ENCODE data around the gene SYNDIG1. TPM values are rescaled to one million over a fixed set of nuclear protein-coding genes. Genes with fewer than 3 reads are reported as not detected.

Gene SYNDIG1
- total RNA-seq, 1 donor from 2014 or later, result 5.7 TPM

DNA sequence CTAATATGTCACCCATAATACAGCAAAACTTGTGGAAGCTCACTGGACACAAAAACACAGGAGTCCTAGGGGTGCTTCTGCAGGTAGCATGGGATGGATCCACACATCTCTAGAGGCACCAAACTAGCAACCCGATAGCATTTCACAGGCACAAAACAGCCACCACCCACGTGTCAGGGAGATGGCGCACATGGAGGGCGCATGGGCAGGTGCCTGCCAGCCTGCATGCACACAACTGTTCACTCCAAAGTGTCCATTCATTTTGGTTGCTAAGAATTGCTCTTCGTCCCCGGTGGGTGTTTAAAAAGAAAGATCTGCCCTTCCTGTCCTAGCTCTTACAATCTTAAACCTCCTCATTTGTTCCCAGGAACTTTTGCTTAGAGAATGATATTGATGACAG lies 171.3 kb downstream of the SYNDIG1 start:
- no peak overlapping the region for H3K4me3 Mint-ChIP-seq (ENCODE audit: unreplicated experiment)
- H3K9me3 Mint-ChIP-seq (ENCODE audit: unreplicated experiment), result peaks cover 6% of the 10 kb centered on the region
- Histone ChIP-seq H3K79me2 (ENCODE audit: insufficient read depth, low read length) (no peaks in the 10 kb centered on the region), H3K27ac (ENCODE audit: low read depth, low read length) (no peak overlapping the region), H3K9ac (ENCODE audit: low read length) (no peak overlapping the region), H3K27me3 (ENCODE audit: insufficient read depth, low read length) (no peaks in the 10 kb centered on the region), H3K36me3 (ENCODE audit: insufficient read depth, low read length) (no peaks in the 10 kb centered on the region), H4K20me1 (ENCODE audit: insufficient read depth, low read length) (no peaks in the 10 kb centered on the region), H3K4me3 (ENCODE audit: insufficient read depth, low read depth, low read length) (no peak overlapping the region), H3K9me3 (ENCODE audit: insufficient read depth, low read depth, low read length) (no peaks in the 10 kb centered on the region), H3K4me2 (ENCODE audit: low read length) (no peak overlapping the region), H2AFZ (ENCODE audit: low read depth, low read length) (no peak overlapping the region), H3K4me1 (ENCODE audit: insufficient read depth, low read length) (no peaks in the 10 kb centered on the region)
- no peak for DNase-seq (ENCODE audit: low read depth)
- no peak for FAIRE-seq
- peaks cover 1% of the 10 kb centered on the region for H3K27me3 Mint-ChIP-seq (ENCODE audit: low read depth, unreplicated experiment)
- H3K36me3 Mint-ChIP-seq (ENCODE audit: low read depth, unreplicated experiment), result peaks cover 3% of the 10 kb centered on the region
- no peak overlapping the region for H3K27ac Mint-ChIP-seq (ENCODE audit: unreplicated experiment)
- peaks cover 3% of the 10 kb centered on the region for H3K4me1 Mint-ChIP-seq (ENCODE audit: low read depth, unreplicated experiment)
- TF ChIP-seq, protein P1, sequence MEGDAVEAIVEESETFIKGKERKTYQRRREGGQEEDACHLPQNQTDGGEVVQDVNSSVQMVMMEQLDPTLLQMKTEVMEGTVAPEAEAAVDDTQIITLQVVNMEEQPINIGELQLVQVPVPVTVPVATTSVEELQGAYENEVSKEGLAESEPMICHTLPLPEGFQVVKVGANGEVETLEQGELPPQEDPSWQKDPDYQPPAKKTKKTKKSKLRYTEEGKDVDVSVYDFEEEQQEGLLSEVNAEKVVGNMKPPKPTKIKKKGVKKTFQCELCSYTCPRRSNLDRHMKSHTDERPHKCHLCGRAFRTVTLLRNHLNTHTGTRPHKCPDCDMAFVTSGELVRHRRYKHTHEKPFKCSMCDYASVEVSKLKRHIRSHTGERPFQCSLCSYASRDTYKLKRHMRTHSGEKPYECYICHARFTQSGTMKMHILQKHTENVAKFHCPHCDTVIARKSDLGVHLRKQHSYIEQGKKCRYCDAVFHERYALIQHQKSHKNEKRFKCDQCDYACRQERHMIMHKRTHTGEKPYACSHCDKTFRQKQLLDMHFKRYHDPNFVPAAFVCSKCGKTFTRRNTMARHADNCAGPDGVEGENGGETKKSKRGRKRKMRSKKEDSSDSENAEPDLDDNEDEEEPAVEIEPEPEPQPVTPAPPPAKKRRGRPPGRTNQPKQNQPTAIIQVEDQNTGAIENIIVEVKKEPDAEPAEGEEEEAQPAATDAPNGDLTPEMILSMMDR (IDR thresholded peaks at IDR 0.05; ENCODE audit: insufficient read depth, low read depth, low read length), result no peak
- no peak for TF ChIP-seq EZH2 (IDR thresholded peaks at IDR 0.05; ENCODE audit: insufficient read depth, low read length)

- no peaks in the 10 kb centered on the region for H3K36me3 ChIP-seq (ENCODE audit: insufficient read depth, low read length)
- H3K9ac ChIP-seq (ENCODE audit: low read length), result no peak overlapping the region
- peaks cover 6% of the 10 kb centered on the region for H3K36me3 Mint-ChIP-seq (ENCODE audit: low read depth, unreplicated experiment)
- H3K4me3 Mint-ChIP-seq (ENCODE audit: unreplicated experiment), result no peak overlapping the region
- FAIRE-seq (no peak), DNase-seq (ENCODE audit: low read depth) (no peak)
- no peak overlapping the region for H3K27ac Mint-ChIP-seq (ENCODE audit: unreplicated experiment)
- no peak overlapping the region for H3K27ac ChIP-seq (ENCODE audit: low read depth, low read length)
- no peaks in the 10 kb centered on the region for H3K27me3 ChIP-seq (ENCODE audit: insufficient read depth, low read length)
- TF ChIP-seq EZH2 (IDR thresholded peaks at IDR 0.05; ENCODE audit: insufficient read depth, low read length), result no peak
- TF ChIP-seq, protein P1 (IDR thresholded peaks at IDR 0.05; ENCODE audit: insufficient read depth, low read depth, low read length), result no peak
- no peaks in the 10 kb centered on the region for H4K20me1 ChIP-seq (ENCODE audit: insufficient read depth, low read length)
- H3K4me1 ChIP-seq (ENCODE audit: insufficient read depth, low read length), result no peaks in the 10 kb centered on the region
- no peak overlapping the region for H3K4me3 ChIP-seq (ENCODE audit: insufficient read depth, low read depth, low read length)
- H3K79me2 ChIP-seq (ENCODE audit: insufficient read depth, low read length), result no peaks in the 10 kb centered on the region
- peaks cover 6% of the 10 kb centered on the region for H3K9me3 Mint-ChIP-seq (ENCODE audit: unreplicated experiment)
- no peak overlapping the region for H2AFZ ChIP-seq (ENCODE audit: low read depth, low read length)
- H3K4me2 ChIP-seq (ENCODE audit: low read length), result no peak overlapping the region
- peaks cover 2% of the 10 kb centered on the region for H3K4me1 Mint-ChIP-seq (ENCODE audit: low read depth, unreplicated experiment)
- H3K9me3 ChIP-seq (ENCODE audit: insufficient read depth, low read depth, low read length), result no peaks in the 10 kb centered on the region
- H3K27me3 Mint-ChIP-seq (ENCODE audit: low read depth, unreplicated experiment), result peaks cover 7% of the 10 kb centered on the region
These were observed 174.6 kb downstream of the SYNDIG1 start for GRCh38 chr20:24643731-24644626.

- H3K4me1 Mint-ChIP-seq (ENCODE audit: low read depth, unreplicated experiment), result peaks cover 20% of the 10 kb centered on the region
- FAIRE-seq (no peak), DNase-seq (ENCODE audit: low read depth) (no peak)
- Histone ChIP-seq H2AFZ (ENCODE audit: low read depth, low read length) (no peak overlapping the region), H3K36me3 (ENCODE audit: insufficient read depth, low read length) (no peaks in the 10 kb centered on the region), H3K4me3 (ENCODE audit: insufficient read depth, low read depth, low read length) (no peak overlapping the region), H3K9me3 (ENCODE audit: insufficient read depth, low read depth, low read length) (no peaks in the 10 kb centered on the region), H3K9ac (ENCODE audit: low read length) (no peak overlapping the region), H3K27me3 (ENCODE audit: insufficient read depth, low read length) (no peaks in the 10 kb centered on the region), H3K4me1 (ENCODE audit: insufficient read depth, low read length) (peaks cover 11% of the 10 kb centered on the region), H4K20me1 (ENCODE audit: insufficient read depth, low read length) (no peaks in the 10 kb centered on the region), H3K4me2 (ENCODE audit: low read length) (no peak overlapping the region), H3K79me2 (ENCODE audit: insufficient read depth, low read length) (no peaks in the 10 kb centered on the region), H3K27ac (ENCODE audit: low read depth, low read length) (no peak overlapping the region)
- H3K9me3 Mint-ChIP-seq (ENCODE audit: unreplicated experiment), result peaks cover 7% of the 10 kb centered on the region
- H3K27me3 Mint-ChIP-seq (ENCODE audit: low read depth, unreplicated experiment), result peaks cover 7% of the 10 kb centered on the region
- TF ChIP-seq, protein P1 (IDR thresholded peaks at IDR 0.05; ENCODE audit: insufficient read depth, low read depth, low read length), result no peak
- no peak for TF ChIP-seq EZH2 (IDR thresholded peaks at IDR 0.05; ENCODE audit: insufficient read depth, low read length)
- H3K27ac Mint-ChIP-seq (ENCODE audit: unreplicated experiment), result no peak overlapping the region
- H3K36me3 Mint-ChIP-seq (ENCODE audit: low read depth, unreplicated experiment), result peaks cover 6% of the 10 kb centered on the region
- no peak overlapping the region for H3K4me3 Mint-ChIP-seq (ENCODE audit: unreplicated experiment)
These were observed 176.9 kb downstream of the SYNDIG1 start for GRCh38 chr20:24646321-24646720.

All from astrocyte (in vitro differentiated cells and primary cell).